Fibroblast of lung (primary cell): ENCODE measurements around the gene DOC2A.

Experiments
- CTCF ChIP-seq, 2 donors: IDR thresholded peaks in 1 of 2; conservative IDR thresholded peaks in 1 of 2; 1 replicate in 1 of 2; 2 replicates in 1 of 2; pipeline ENCODE4 v1.5.1; 2011 to 2012; ENCODE audit warnings: low read length in 2 of 2, control low read depth in 1 of 2, inconsistent platforms in 1 of 2, low read depth in 1 of 2, mild to moderate bottlenecking in 1 of 2
- EZH2 ChIP-seq: IDR thresholded peaks from 2 replicates; pipeline ENCODE4 v1.5.1; 2012; ENCODE audit warnings: low read length, control low read depth, mild to moderate bottlenecking; ENCODE audit errors: missing control alignments

- TF ChIP-seq CTCF (conservative IDR thresholded peaks at IDR 0.05 in 1 of 2, IDR thresholded peaks at IDR 0.05 in 1 of 2; ENCODE audit: low read depth in 1 of 2, low read length in 2 of 2) = no peak
- no peak for TF ChIP-seq EZH2
Measured at GRCh38 chr16:29968205-29968604, 42.6 kb downstream of the DOC2A start.
